Stimulated activated CD8-positive, alpha-beta memory T cell treated with anti-CD3 and anti-CD28 coated beads, Interleukin-2, amount 100 ng/mL, for 1 hour (primary cell): ENCODE measurements around the gene PAQR4.

Experiments
- DNase-seq, 2 donors: peaks; one replicate each; pipeline ENCODE4 v3.0.0-alpha.2; 2020; ENCODE audit warnings: low read depth in 2 of 2

PAQR4 gene

GRCh38 chr16:3004781-3005284, 35.7 kb downstream of the PAQR4 start:
- no peak for DNase-seq

DNA sequence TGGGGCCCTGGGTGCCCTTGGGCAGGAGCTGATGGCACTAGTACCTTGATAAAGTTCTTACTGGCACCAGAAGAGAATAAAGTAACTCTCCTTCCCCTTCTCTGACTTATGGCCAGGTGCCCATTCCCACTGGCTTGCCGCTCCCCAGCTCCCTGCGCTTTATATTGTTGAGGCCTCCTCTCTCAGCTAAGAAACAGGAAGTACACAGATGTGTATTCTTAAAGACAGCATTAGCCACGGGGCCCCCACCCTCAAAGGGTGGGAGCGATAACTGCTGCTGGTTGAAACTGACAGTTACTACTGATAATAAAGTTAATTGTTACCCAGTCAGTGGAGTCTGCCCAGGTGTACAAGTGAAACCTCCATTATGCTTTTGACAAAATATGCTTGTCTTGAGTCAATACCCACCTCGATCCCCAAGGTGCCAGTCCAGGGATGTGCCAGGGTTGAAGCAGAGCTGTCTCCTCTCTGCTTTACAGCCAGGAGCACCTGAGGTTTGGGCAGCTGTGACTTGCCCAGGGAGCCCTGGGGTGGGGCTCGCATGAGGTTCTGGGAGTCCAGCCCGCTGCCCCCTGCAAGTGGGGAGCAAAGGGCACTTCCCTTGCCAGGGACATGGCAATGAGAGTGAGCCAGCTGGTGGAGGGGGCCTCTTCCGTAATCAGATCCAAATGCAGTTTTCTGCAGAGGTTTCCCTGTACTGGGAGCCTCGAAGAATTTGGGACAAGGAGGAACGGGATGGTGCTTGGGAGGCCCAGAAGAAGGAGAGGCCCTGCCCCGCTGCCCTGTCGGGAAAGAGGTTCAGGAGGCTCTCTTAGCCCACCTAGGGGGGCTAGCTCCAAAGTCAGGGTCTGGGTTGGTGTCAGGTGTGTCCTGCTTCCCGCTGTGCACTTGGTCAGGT, 38.2 kb downstream of the PAQR4 start:
- DNase-seq = no peak

GRCh38 chr16:3007957-3008689, 39.0 kb downstream of the PAQR4 start:
- DNase-seq = no peak

DNA sequence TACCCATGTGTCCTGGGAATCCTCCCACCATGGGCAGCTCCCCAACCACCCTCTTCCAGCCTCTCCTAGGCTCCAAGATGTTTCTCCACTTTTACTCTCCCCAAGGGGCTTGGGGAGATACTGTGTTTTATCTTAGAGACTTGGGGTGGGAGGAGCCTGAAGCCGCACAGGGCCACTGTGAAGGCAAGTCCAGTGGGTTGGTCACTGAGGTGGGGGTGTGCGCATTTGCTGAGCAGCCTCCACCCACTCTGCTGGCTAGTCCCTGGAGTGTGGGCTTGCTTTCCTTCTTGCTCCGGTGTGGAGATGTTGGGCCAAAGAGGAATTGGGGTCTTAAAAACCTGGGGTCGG, 39.5 kb downstream of the PAQR4 start:
- no peak for DNase-seq

- DNase-seq = no peak
Measured at GRCh38 chr16:3009568-3010390, 40.6 kb downstream of the PAQR4 start.

- DNase-seq = no peak
Measured at GRCh38 chr16:3010510-3010909, 41.4 kb downstream of the PAQR4 start.

DNA sequence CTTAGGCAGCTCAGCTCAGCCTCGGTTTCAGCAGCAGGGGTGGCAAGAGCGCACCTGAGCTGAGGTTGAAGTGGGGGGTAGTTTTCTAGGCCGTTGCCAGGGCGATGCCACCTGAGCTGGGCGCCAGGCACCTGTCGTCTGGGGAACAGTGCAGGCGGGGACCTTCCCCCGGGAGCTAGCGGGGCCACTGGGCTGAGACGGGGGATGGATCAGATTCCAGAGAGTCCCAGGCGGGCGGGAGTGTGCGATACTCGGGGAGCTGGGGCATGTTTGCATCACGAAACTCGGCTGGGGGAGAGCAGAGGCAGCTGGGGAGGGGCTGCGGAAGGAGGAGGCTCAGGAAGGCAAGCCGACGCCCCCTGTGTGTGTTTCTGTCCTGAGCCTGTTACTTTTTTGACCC, 43.1 kb downstream of the PAQR4 start:
- no peak for DNase-seq

DNA sequence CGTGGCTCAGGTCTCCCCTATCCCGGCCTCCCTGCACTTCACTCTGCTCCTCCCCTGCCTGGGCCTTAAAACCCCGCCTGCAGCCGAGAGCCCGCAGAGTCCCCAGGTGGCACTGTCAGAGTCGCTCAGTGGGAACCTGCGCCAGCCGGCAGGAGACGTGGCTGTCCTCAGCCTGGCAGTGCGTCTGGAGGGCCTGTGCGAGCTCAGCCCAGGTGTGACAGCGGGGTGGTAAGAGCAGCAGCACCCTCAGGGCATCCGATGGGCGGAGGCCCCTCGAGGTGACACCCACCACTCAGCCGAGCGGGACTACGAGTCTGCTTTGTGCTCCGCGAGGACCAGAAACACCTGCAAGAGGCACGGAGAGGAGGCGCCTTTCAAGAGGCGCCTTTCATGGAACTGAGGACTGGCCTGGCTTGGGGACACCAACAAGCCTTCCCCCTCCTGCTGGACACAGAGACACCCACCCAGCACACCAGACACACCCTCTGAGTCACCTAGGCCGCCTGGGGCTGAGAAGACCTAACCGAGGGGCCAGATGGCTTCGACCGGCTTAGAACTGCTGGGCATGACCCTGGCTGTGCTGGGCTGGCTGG, 43.8 kb downstream of the PAQR4 start, which contains the start of gene CLDN9:
CLDN9 (plus strand) TSS at position 96 of the 593 bp plus-strand sequence; CDS start at position 536, 440 bp downstream.
- no peak for DNase-seq

- no peak for DNase-seq
Measured at GRCh38 chr16:3013491-3013951, 44.4 kb downstream of the PAQR4 start.

- no peak for DNase-seq
Measured at GRCh38 chr16:3013998-3014690, 45.0 kb downstream of the PAQR4 start.

DNA sequence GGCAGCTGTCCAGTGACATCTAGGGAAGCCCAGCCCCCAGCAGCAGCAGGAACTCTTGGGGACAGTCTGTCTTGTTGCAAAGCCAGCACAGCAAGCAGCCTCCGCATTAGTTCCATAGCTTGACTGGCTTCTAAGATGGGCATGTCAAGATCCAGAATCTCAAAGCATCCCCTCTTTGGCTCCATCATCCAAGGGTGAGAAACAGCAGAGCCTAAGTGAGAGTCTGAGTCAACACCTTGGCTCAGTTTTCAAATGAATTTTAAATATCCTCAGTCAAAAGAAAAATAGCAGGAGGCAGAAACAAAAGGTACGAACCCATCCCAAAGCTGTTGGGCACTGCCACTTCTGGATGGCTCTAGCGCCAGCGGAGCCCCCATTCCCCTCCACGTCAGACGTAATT, 45.8 kb downstream of the PAQR4 start:
- no peak for DNase-seq

GRCh38 chr16:3015865-3016521, 46.8 kb downstream of the PAQR4 start:
- no peak for DNase-seq

GRCh38 chr16:3017344-3017743, 48.2 kb downstream of the PAQR4 start:
- DNase-seq = no peak

DNA sequence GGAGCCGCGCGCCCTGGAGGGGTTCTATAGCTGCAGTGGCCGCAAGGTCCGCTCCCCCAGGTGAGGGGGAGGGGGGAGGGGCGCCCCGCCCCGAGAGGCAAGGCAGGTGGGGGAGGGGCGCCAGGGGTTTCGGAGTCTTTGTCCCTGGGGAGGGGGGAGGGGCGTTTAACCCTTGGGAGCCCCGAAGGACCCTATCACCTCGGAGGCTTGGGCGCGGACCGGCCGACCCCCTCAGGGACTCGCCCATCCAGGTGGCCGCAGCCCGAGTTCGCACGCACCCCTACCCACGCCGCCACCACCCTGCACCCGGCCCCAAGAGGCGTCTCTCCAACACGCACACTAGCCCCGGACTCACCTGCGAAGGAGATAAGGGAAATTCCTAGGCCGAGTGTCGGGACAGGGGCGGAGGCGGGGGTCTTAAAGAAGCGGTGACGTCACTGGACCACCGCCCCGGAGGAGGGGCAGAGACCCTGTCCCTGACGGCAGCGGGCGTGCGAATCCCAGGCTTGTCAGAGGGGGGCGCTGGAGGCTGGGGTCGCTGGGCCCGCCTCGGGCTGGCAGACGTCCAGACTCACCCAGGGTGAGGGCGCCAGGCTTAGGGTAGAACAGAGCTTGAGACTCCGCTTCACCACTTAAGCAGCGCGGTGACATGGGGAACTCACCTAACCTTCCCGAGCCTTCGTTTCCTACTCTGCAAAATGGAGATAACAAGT, 48.8 kb downstream of the PAQR4 start, which contains the start of gene CLDN6:
CLDN6 (minus strand) TSS at position 390 of the 713 bp plus-strand sequence. CDS start 2,162 bp downstream, outside the sequence.
- no peak for DNase-seq

DNA sequence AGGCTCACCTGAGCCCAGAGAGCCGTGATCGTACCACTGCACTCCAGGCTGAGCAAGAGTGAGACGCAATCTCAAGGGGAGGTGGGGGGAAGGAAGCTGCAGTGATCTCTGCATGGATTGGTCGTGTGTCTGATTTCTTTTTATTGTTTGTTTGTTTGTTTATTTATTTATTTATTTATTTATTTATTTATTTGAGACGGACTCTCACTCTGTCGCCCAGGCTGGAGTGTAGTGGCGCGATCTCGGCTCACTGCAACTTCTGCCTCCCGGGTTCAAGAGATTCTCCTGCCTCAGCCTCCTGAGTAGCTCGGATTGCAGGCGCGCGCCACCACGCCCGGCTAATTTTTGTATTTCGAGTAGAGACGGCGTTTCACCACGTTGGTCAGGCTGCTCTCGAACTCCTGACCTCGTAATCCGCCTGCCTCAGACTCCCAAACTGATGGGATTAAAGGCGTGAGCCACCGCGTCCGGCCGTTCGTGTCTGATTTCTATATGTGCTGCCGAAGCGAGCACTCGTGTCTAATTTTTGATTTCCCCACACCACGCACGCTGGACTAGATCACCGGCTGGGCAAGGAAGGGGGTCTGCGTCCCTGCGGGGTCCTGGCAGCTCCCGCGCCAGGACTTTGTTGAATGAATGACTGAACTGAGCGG, 50.6 kb downstream of the PAQR4 start:
- DNase-seq = no peak

- DNase-seq = peak; percentile 49 to 52
Measured at GRCh38 chr16:3020247-3020603, 51.1 kb downstream of the PAQR4 start, which contains the start of gene TNFRSF12A. Gene TNFRSF12A, plus strand, starts transcription at chr16:3020368. Its CDS starts 30 bp downstream, at chr16:3020398.

DNA sequence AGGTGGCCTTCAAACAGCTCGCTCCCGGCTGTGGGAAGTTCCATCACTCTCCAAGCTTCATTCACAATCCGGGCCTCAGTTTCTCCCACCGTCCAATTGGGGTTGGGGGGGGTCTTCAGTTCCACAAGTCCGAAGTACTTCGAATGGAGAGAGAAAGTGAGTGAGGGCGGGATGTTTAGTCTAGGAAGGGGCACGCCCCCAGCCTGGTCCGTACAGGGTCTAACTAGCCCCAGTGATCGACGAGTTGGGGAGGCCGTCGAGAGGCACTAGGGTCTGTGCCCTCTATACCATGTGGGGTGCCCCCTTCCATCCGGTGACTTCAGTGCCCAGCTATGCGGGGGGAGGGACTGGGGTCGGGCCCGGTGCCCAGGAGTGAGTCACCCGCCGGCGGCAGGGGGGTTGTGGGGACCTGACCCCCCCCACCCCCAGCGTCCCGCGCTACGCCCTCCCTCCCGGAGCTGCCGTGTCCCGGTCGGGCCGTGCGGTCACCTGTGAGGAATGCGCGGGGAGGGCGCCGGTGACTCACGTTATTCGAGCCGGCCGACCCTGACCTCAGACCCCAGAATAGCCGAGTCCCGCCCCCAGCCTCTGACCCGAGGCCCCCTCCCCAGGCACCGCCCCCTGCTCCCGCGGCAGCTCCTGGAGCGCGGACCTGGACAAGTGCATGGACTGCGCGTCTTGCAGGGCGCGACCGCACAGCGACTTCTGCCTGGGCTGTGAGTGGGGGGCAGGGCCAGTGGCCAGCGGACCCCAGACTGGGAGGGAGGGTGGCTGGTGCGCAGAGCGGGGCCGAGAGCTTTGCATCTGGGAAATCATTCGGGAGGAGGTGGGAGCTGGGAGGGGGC, 51.7 kb downstream of the PAQR4 start:
- DNase-seq = peak; percentile 50
